Activated B cell treated with CpG ODN at 0.5 μM for 24 hours (primary cell): ENCODE data around the gene CNTNAP2. TPM values are rescaled to one million over a fixed set of nuclear protein-coding genes. Genes with fewer than 3 reads are reported as not detected.

Experiments
- ATAC-seq: fragments of 200-7000 bp; cut with Tn5 transposase; one replicate; pipeline ENCODE4 v1.10.0; 2021; ENCODE audit warnings: low read depth, mild to moderate bottlenecking, moderate library complexity
- CTCF ChIA-PET: fragments of 350-600 bp; sonication (Branson Sonifier 250); formaldehyde crosslinking; loops from one replicate; lab custom pipeline; 2021; ENCODE audit warnings: antibody characterized with exemption; lab: Charles Lee
- POLR2A ChIA-PET: fragments of 350-600 bp; sonication (Branson Sonifier 250); formaldehyde crosslinking; loops from one replicate; lab custom pipeline; 2021; ENCODE audit warnings: antibody characterized with exemption; lab: Charles Lee
- DNase-seq: peaks from one replicate; pipeline ENCODE4 v3.0.0; 2022
- H3K27ac Mint-ChIP-seq: one replicate; pipeline ENCODE4 v1.8.0; 2020; ENCODE audit warnings: mixed read lengths
- H3K27me3 Mint-ChIP-seq: one replicate; pipeline ENCODE4 v1.8.0; 2021; ENCODE audit warnings: mixed read lengths
- H3K36me3 Mint-ChIP-seq: one replicate; pipeline ENCODE4 v1.8.0; 2021; ENCODE audit warnings: low read depth, mixed read lengths
- H3K4me1 Mint-ChIP-seq: one replicate; pipeline ENCODE4 v1.8.0; 2021; ENCODE audit warnings: mixed read lengths
- H3K4me3 Mint-ChIP-seq: one replicate; pipeline ENCODE4 v1.8.0; 2020; ENCODE audit warnings: mild to moderate bottlenecking, mixed read lengths
- H3K9me3 Mint-ChIP-seq: one replicate; pipeline ENCODE4 v1.8.0; 2020; ENCODE audit warnings: mixed read lengths
- CTCF ChIP-seq: fragments of 200-600 bp; IDR thresholded peaks from one replicate; pipeline ENCODE4 v1.8.0; 2022; ENCODE audit warnings: antibody characterized with exemption, mild to moderate bottlenecking
- intact Hi-C: fragments of 100-400 bp; cut with micrococcal nuclease; formaldehyde crosslinking; loops from one replicate; pipeline ENCODE4 v1.15.1; 2024
- total RNA-seq: library from RNA; stranded (reverse); gene quantifications from 2 replicates; pipeline ENCODE4 v1.2.3, GENCODE V29; 2022

CNTNAP2 gene
- total RNA-seq, 1 donor from 2014 or later, result 0.84 TPM

- no peaks in the 10 kb centered on the region for H3K9me3 Mint-ChIP-seq
- intact Hi-C loops, result no loop called here
- ATAC-seq, result no peak
- no peaks in the 10 kb centered on the region for H3K4me1 Mint-ChIP-seq
- H3K27ac Mint-ChIP-seq, result no peak overlapping the region
- DNase-seq, result no peak
- no peaks in the 10 kb centered on the region for H3K36me3 Mint-ChIP-seq
- no peaks in the 10 kb centered on the region for H3K27me3 Mint-ChIP-seq
- H3K4me3 Mint-ChIP-seq, result no peak overlapping the region
- CTCF ChIA-PET, result no interaction called here
- POLR2A ChIA-PET, result no interaction called here
- TF ChIP-seq CTCF, result no peak
Observed at GRCh38 chr7:148014001-148014400, 1897.4 kb downstream of the CNTNAP2 start.

- ChIA-PET CTCF (no interaction called here), POLR2A (no interaction called here)
- no peaks in the 10 kb centered on the region for H3K27me3 Mint-ChIP-seq
- H3K4me1 Mint-ChIP-seq, result no peaks in the 10 kb centered on the region
- H3K27ac Mint-ChIP-seq, result no peak overlapping the region
- no peak for DNase-seq
- no peak overlapping the region for H3K4me3 Mint-ChIP-seq
- intact Hi-C loops, result no loop called here
- H3K36me3 Mint-ChIP-seq, result no peaks in the 10 kb centered on the region
- no peak for ATAC-seq
- H3K9me3 Mint-ChIP-seq, result no peaks in the 10 kb centered on the region
- no peak for TF ChIP-seq CTCF
Observed at GRCh38 chr7:148014541-148014940, 1897.9 kb downstream of the CNTNAP2 start.

- ATAC-seq, result no peak
- H3K9me3 Mint-ChIP-seq, result no peaks in the 10 kb centered on the region
- no peak overlapping the region for H3K27ac Mint-ChIP-seq
- no peak overlapping the region for H3K4me3 Mint-ChIP-seq
- intact Hi-C loops, result no loop called here
- H3K36me3 Mint-ChIP-seq, result no peaks in the 10 kb centered on the region
- TF ChIP-seq CTCF, result no peak
- no peaks in the 10 kb centered on the region for H3K4me1 Mint-ChIP-seq
- ChIA-PET POLR2A (no interaction called here), CTCF (no interaction called here)
- DNase-seq, result no peak
- H3K27me3 Mint-ChIP-seq, result no peaks in the 10 kb centered on the region
Observed at GRCh38 chr7:148017126-148017525, 1900.5 kb downstream of the CNTNAP2 start.

- Mint-ChIP-seq H3K27me3 (no peaks in the 10 kb centered on the region), H3K9me3 (no peaks in the 10 kb centered on the region), H3K36me3 (no peaks in the 10 kb centered on the region), H3K27ac (no peak overlapping the region), H3K4me1 (no peaks in the 10 kb centered on the region), H3K4me3 (no peak overlapping the region)
- no peak for DNase-seq
- CTCF ChIA-PET, result no interaction called here
- intact Hi-C loops, result no loop called here
- TF ChIP-seq CTCF, result no peak
- ATAC-seq, result no peak
- POLR2A ChIA-PET, result no interaction called here
Observed at GRCh38 chr7:148020679-148021078, 1904.1 kb downstream of the CNTNAP2 start.

GRCh38 chr7:148021507-148022045, 1905.0 kb downstream of the CNTNAP2 start:
- H3K4me3 Mint-ChIP-seq, result no peak overlapping the region
- CTCF ChIA-PET, result interaction anchor here (0.7 kb wide), 1 partner anchor 23 kb away, joined by 3 read pairs; no protein-coding TSS in a partner anchor
- POLR2A ChIA-PET, result no interaction called here

More at GRCh38 chr7:148021507-148022045, 1905.0 kb downstream of the CNTNAP2 start:
- Mint-ChIP-seq H3K4me1 (no peaks in the 10 kb centered on the region), H3K27me3 (no peaks in the 10 kb centered on the region), H3K36me3 (no peaks in the 10 kb centered on the region), H3K9me3 (no peaks in the 10 kb centered on the region), H3K27ac (no peak overlapping the region)
- ATAC-seq (no peak), DNase-seq (no peak)
- intact Hi-C loops, result no loop called here
- no peak for TF ChIP-seq CTCF
